ENCODE data around the gene PRM1. TPM values are rescaled to one million over a fixed set of nuclear protein-coding genes. Genes with fewer than 3 reads are reported as not detected.

PRM1 gene
- total and polyA plus RNA-seq, 2 of the 8 experiments (the other 6 are each of a cell fraction or from before 2014, with no cell fraction given): 0.54 to 0.82 TPM

DNA sequence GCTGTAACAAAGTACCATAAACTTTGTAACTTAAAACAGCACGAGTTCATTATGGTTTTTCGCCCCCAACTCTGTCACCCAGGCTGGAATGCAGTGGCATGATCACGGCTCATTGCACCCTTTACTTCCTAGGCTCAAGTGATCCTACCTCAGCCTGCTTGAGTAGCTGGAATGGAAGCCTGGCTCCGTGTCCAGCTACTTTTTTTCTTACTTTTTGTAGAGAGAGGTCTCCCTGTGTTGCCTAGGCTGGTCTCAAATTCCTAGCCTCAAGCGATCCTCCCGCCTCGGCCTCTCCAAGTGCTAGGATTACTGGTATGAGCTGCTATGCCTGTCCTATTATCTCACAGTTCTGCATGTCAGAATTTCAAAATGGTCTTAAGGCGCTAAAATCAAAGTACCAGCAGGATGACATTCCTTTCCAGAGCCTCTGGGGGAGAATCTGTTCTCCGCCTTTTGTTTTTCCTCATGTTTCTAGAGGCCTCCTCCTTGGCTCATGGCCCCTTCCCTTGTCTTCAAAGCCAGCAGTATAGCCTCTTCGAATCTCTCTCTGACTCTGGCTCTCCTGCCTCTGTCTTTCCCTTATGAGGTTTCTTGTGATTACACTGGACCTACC lies 10.1 kb upstream of the PRM1 start:
- H3K36me3 ChIP-seq (ENCODE audit: control insufficient read depth in 2 of 4, insufficient read depth in 4 of 4, low read length in 3 of 4): no peaks in the 10 kb centered on the region
- no peak overlapping the region for H3K4ac ChIP-seq (replicated peaks; ENCODE audit: insufficient read length, low read depth, low read length)
- H2BK20ac ChIP-seq (ENCODE audit: low read length): peak overlapping the region; percentile 90; the same call in 1 of the 2 replicates
- peaks cover 0 to 2% (median 1%) of the 10 kb centered on the region in 4 experiments; a peak in 1 of 7 replicates for H3K27me3 ChIP-seq (replicated peaks in 1 of 4; ENCODE audit: control insufficient read depth in 3 of 4, extremely low read depth in 1 of 4, insufficient read depth in 3 of 4, low read length in 3 of 4)
- H4K20me1 ChIP-seq (replicated peaks in 1 of 2; ENCODE audit: control insufficient read depth in 1 of 2, insufficient read depth in 2 of 2, low read length in 2 of 2): no peaks in the 10 kb centered on the region
- no peak overlapping the region for H3K18ac ChIP-seq (ENCODE audit: extremely low read depth, low read length)
- H4K91ac ChIP-seq (replicated peaks; ENCODE audit: insufficient read length, low read length): no peak overlapping the region
- peaks cover 0 to 3% (median under 1%) of the 10 kb centered on the region in 4 experiments; a peak in 5 of 7 replicates for H3K4me1 ChIP-seq (replicated peaks in 1 of 4; ENCODE audit: control insufficient read depth in 3 of 4, insufficient read depth in 4 of 4, low read length in 3 of 4)
- peak overlapping the region; percentile 87; the same call in 1 of the 2 replicates for H2BK5ac ChIP-seq (ENCODE audit: low read depth, low read length)
- no peak overlapping the region for H3K14ac ChIP-seq (ENCODE audit: insufficient read length)
- H3K79me2 ChIP-seq (ENCODE audit: control insufficient read depth in 1 of 2, insufficient read depth in 2 of 2, low read length in 2 of 2): no peaks in the 10 kb centered on the region
- H2BK120ac ChIP-seq (replicated peaks; ENCODE audit: low read depth, low read length): no peak overlapping the region
- no peak overlapping the region for H2BK15ac ChIP-seq (ENCODE audit: low read length)
- H3K27ac ChIP-seq (ENCODE audit: low read depth, low read length): no peak overlapping the region
- H2AFZ ChIP-seq (ENCODE audit: low read length): no peak overlapping the region
- H3K23ac ChIP-seq (ENCODE audit: insufficient read length): no peak overlapping the region
- ChIA-PET CTCF (ENCODE audit: partially characterized antibody) (interaction anchor here (2.4 kb wide), 1 partner anchor 35 kb away, joined by 7 read pairs; the partner anchor contains the start of gene SOCS1), POLR2A (ENCODE audit: partially characterized antibody) (interaction anchor here (1.8 to 2.1 kb wide), 3 partner anchors 8 to 35 kb away, joined by 5 to 9 read pairs (median 5); partner anchors contain the start of gene SOCS1)
- H3K4me2 ChIP-seq (ENCODE audit: insufficient read depth in 1 of 2, low read depth in 2 of 2, low read length in 2 of 2): peak overlapping the region in 1 of 2 experiments; percentile 10; a peak in 1 of 4 replicates
- H4K8ac ChIP-seq (ENCODE audit: extremely low read depth, insufficient read depth, low read length): no peak overlapping the region
- no peak overlapping the region; the same call in 1 of the 2 replicates for H2AK5ac ChIP-seq (ENCODE audit: low read depth, low read length)
- DNase-seq (ENCODE audit: low read depth in 1 of 2, low spot score in 2 of 2) (no peak), FAIRE-seq (no peak)
- no peaks in the 10 kb centered on the region for H3K79me1 ChIP-seq (ENCODE audit: low read depth, low read length)
- no peak overlapping the region for H3K56ac ChIP-seq (replicated peaks; ENCODE audit: insufficient read length, low read depth, low read length)
- no peak overlapping the region for H4K5ac ChIP-seq (ENCODE audit: insufficient read length, low read depth, low read length)
- H3K9ac ChIP-seq (replicated peaks in 1 of 4; ENCODE audit: extremely low read depth in 1 of 4, low read depth in 3 of 4, low read length in 3 of 4): 0 out of 7 replicates have a peak overlapping the region, but pooled peaks of 1 of the 4 experiments have one; percentile 7
- H2BK12ac ChIP-seq (ENCODE audit: low read depth, low read length): peak overlapping the region; percentile 97; the same call in 1 of the 2 replicates
- WGBS, 2 experiments (ENCODE audit: extremely low coverage in 1 of 2, insufficient coverage in 1 of 2, insufficient read length in 1 of 2, insufficient replicate concordance in 2 of 2, low coverage in 1 of 2, low lambda C conversion rate in 2 of 2, missing lambda C conversion rate in 1 of 2): 70% methylated on average over 10 of the region's 10 CpGs; no CpG with 5 or more reads in 1 of the 2 experiments
- no peaks in the 10 kb centered on the region for H3K23me2 ChIP-seq (ENCODE audit: low read depth, low read length)
- H3K9me3 ChIP-seq (ENCODE audit: insufficient read depth in 2 of 2, low read depth in 1 of 2, low read length in 1 of 2): no peaks in the 10 kb centered on the region; a peak in 1 of 4 replicates
- H3K4me3 ChIP-seq (ENCODE audit: extremely low read depth in 1 of 4, insufficient read depth in 2 of 4, low read depth in 3 of 4, low read length in 4 of 4): no peak overlapping the region
- TF ChIP-seq, protein P1, sequence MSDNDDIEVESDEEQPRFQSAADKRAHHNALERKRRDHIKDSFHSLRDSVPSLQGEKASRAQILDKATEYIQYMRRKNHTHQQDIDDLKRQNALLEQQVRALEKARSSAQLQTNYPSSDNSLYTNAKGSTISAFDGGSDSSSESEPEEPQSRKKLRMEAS (IDR thresholded peaks at IDR 0.05): 0 out of 2 replicates have a peak, but pooled peaks have one; percentile 13
- TF ChIP-seq, protein P2, sequence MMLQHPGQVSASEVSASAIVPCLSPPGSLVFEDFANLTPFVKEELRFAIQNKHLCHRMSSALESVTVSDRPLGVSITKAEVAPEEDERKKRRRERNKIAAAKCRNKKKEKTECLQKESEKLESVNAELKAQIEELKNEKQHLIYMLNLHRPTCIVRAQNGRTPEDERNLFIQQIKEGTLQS (IDR thresholded peaks at IDR 0.05; ENCODE audit: insufficient read depth, low read depth, low read length): no peak

All from H1 (cell line).